HG03354 (cell line): ENCODE results near the gene ZNF652.
A peak's percentile ranks its signal among the peaks of the same experiment; 100 is the strongest.
"Not testable (repeated sequence)": the region's sequence is repeated elsewhere in the genome, so short reads cannot be mapped to it uniquely, and the experiment has no call there.

Source experiments
- ATAC-seq: cut with Tn5 transposase; IDR thresholded peaks from one replicate; pipeline ENCODE4 v1.9.1; 2021; ENCODE audit warnings: mild to moderate bottlenecking; ENCODE audit not compliant: unreplicated experiment, poor library complexity, severe bottlenecking

ZNF652 gene

GRCh38 chr17:49361902-49362722 lies at the start of gene ZNF652:
ZNF652 (minus strand) TSS chr17:49362250; CDS start chr17:49317725, 44,525 bp downstream.
- peak; percentile 64 for ATAC-seq

GRCh38 chr17:49409066-49409465 lies 47.0 kb upstream of the ZNF652 start:
- ATAC-seq, result no peak

DNA sequence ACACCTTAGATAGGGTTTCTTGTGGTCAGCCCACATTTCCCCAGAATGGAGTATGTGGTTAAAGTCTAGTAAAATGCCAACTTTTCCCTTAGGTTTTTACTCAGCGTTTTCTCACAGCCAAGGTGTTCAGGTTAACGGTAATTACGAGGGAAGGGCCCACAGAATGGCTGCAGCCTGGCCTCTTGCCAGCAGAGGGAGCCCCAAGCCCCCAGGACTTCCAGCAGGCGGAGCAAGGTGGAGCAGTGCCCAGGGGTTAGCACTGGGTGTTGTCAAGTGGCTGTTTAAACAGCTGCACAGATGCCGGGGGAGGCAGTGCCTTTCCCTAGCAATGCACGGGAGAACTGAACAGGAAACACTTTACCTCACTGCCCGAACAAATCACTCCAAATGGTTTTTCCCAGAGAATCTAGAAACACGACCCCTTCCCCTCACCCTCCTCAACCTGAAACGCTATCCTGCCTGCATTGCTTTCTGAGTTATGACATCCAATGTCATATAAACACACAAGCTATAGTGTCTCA lies 46.0 kb upstream of the ZNF652 start:
- peak; percentile 79 for ATAC-seq

- ATAC-seq, result no peak
Observed at GRCh38 chr17:49407086-49407485, 45.0 kb upstream of the ZNF652 start.

DNA sequence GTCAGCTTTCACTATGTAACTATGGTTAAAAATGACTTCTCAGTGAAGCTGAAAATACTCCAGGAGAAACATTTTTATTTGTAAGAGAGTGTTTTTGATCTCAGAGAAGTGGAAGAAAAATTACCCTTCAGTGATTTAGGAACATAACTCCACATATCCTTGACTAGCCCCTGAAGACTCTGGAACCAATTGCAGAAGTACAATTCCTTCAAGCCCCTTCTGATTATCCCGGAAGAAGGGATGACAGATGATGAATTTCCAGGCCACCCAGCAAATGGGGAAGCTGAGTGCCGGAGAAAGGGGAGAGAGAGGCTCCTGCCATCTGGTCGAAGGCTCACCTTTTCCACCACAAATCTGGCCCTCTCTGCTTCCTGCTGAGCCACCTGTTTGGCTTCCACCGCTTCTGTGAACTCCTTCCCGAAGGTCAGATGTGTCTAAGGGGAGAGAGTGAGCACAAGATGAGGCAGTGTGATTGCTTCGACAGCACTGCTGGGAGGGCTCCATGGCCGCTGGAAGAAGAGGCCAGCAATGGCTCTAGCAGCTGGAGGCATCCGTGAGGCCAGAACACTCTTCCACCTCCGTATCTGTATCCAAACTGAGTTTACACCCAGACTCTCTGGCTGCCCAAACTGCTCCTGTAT lies 44.5 kb upstream of the ZNF652 start:
- no peak for ATAC-seq

- no peak for ATAC-seq
Observed at GRCh38 chr17:49404906-49405305, 42.9 kb upstream of the ZNF652 start.

- peak; percentile 46 for ATAC-seq
Observed at GRCh38 chr17:49404361-49404760, 42.3 kb upstream of the ZNF652 start.

DNA sequence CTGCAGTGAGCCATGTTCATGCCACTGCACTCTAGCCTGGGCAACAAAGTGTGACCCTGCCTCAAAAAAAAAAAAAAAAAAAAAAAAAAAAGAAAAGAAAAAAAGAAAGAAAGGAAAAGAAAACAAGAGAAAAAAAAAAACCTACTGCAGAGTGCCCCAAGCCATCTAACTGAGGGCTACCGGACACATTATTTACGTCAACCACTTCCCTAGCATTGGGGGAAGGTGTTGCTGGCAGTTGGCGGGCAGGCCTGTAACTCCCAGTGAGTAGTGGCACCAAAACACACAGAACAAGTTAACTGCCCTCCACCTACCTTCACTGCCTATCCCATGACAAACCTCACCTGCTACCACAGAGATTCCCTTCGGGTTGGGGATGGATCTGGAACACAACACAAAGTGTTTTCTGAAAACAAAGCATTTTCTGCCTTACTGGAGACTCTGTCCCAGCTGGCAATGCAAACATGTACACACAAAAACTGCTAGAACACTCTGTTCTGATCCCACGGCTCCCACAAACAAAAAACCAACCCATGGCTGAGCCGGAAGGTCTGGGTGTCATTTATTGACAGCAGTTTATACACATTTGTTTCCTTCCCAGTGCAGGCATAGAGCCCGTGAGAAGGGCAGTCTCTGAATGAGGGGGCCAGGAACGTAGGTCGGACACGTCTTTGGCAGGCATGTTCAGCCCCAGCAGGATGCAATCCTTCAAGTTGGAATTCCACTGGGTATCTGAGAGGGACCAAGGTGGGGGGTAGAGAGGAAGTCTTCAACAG lies 41.7 kb upstream of the ZNF652 start:
- ATAC-seq, result no peak

DNA sequence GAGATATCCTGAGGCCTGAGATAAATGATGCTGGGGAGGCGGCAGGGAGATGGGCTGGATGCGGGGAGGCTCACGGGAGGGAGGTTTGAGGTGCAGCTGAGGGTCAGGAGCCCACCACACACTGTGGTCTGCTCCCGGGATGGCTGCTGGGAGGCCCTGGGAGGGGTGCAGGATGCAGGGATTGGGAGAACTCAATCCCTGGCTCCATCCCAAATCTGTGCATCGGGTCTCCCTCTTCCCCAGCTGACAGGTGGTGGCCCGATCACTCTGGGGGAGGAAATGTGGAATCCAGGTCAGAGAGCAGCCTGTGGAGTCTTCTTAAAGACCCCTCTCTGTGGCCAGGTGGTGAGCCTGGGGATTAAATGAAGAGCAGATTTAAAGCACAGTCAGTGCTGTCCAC lies 40.7 kb upstream of the ZNF652 start:
- ATAC-seq, result no peak

DNA sequence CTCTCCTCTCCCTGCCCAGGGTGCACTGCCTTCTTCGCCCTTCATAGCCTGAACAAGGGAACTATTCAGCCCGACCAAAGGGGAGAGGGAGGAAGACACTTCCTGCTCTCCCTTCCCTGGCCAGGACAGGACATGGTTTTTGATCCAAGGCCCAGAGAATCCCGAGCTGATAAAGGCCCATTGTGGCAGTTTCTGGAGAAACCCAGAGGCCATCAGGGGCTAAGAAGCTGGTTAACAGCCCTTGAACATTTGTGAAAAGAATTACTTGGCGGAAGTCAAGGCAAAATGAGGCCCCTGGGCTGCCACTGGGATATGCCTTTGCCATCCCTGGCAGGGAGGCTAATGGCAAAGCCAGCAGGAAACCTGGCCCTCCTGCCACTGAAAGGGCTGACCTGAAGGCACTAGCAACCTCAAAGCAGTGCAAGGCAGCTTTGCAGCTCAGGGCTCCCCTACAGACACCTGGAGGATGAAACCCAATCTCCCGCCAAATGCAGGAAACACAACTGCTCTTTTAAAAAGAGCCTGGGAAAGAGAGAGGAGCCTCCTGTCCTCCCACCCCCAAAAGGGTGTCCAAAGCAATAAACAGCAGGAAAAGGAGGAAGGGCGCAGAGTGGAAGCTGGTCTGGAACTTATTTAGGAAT lies 40.0 kb upstream of the ZNF652 start:
- ATAC-seq, result no peak

- no peak for ATAC-seq
Observed at GRCh38 chr17:49399995-49400394, 37.9 kb upstream of the ZNF652 start.

GRCh38 chr17:49397586-49397985 lies 35.5 kb upstream of the ZNF652 start:
- ATAC-seq, result no peak

- ATAC-seq, result no peak
Observed at GRCh38 chr17:49393491-49394255, 31.6 kb upstream of the ZNF652 start.

GRCh38 chr17:49390548-49391324 lies 28.7 kb upstream of the ZNF652 start:
- no peak for ATAC-seq

- not testable (repeated sequence) for ATAC-seq
Observed at GRCh38 chr17:49389514-49390347, 27.7 kb upstream of the ZNF652 start.

DNA sequence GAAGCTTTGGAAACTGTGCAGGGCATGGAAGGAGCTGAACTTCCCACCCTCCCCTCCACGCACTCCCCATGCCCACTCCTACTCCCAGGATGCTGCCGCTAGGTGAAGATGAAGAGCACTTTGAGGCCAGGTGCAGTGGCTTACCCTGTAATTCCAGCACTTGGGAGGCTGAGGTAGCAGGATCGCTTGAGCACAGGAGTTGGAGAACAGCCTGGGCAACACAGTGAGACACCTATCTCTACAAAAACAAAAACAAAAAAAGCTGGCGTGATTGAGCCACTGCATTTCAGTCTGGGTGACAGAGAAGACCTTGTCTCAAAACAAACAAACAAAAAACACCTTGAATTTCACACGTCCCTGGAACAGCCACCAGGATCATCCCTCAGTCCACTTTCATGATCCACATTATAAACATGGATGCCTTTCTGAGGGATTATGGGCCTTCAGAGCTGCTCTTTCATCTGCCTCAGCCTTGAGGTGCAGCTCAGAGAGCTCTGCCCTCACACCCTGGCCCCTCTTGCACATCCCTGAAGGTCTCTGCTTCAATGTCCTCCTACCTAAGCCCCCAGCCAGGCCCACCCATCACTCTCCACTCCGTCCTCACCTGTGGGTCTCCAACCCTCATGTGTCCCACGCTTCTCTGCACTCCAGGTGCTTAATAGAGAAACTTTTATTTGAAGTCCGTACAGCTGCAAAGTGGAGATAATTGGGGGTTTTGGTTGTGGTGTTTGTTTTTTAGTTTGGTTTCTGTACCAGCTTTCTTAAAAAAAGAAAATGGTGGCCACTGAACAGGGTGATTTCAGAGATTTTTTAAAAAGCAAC lies 26.9 kb upstream of the ZNF652 start:
- ATAC-seq, result no peak

DNA sequence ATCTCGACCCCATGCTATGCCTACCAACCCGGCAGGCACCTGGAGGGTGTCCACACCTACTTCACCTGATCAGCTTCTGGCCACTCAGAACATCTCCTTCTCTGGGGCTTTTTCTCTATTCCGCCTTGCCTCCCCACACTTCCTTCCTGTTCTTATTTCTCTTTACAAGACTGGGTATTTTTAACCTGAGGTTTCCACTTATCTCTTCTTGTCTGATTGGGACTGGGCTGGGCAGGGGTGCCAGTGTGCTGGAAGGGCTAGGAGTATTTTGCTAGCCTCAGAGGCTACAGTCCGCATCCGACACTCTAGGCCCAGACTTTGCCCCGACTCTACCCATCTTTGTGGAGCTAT lies 26.2 kb upstream of the ZNF652 start:
- peak; percentile 66 for ATAC-seq
